Measurements from ENCODE around the gene PI4KB. TPM values are rescaled to one million over a fixed set of nuclear protein-coding genes. Genes with fewer than 3 reads are reported as not detected.

Gene PI4KB
- total RNA-seq, 1 experiment from 2014 or later: 45.1 TPM

GRCh38 chr1:151255381-151255780 lies 71.8 kb downstream of the PI4KB start (continued):
- TF ChIP-seq REST (IDR thresholded peaks at IDR 0.05; ENCODE audit: low read depth): no peak
- no peak for TF ChIP-seq FOSL1 (IDR thresholded peaks at IDR 0.05; ENCODE audit: low read depth)
- TF ChIP-seq SIN3A (IDR thresholded peaks at IDR 0.05; ENCODE audit: low read depth): no peak
- TF ChIP-seq CEBPB (IDR thresholded peaks at IDR 0.05; ENCODE audit: low read depth): no peak
- TF ChIP-seq RAD21 (IDR thresholded peaks at IDR 0.05; ENCODE audit: low read depth): no peak
- TF ChIP-seq CBX3 (IDR thresholded peaks at IDR 0.05; ENCODE audit: low read depth): no peak
- no peak for TF ChIP-seq SP1 (IDR thresholded peaks at IDR 0.05; ENCODE audit: low read depth)
- no peak for TF ChIP-seq POLR2A (IDR thresholded peaks at IDR 0.05; ENCODE audit: borderline replicate concordance, extremely low read depth, insufficient read depth, insufficient read length)
- TF ChIP-seq ELF1 (IDR thresholded peaks at IDR 0.05; ENCODE audit: borderline replicate concordance, low read depth): no peak

DNA sequence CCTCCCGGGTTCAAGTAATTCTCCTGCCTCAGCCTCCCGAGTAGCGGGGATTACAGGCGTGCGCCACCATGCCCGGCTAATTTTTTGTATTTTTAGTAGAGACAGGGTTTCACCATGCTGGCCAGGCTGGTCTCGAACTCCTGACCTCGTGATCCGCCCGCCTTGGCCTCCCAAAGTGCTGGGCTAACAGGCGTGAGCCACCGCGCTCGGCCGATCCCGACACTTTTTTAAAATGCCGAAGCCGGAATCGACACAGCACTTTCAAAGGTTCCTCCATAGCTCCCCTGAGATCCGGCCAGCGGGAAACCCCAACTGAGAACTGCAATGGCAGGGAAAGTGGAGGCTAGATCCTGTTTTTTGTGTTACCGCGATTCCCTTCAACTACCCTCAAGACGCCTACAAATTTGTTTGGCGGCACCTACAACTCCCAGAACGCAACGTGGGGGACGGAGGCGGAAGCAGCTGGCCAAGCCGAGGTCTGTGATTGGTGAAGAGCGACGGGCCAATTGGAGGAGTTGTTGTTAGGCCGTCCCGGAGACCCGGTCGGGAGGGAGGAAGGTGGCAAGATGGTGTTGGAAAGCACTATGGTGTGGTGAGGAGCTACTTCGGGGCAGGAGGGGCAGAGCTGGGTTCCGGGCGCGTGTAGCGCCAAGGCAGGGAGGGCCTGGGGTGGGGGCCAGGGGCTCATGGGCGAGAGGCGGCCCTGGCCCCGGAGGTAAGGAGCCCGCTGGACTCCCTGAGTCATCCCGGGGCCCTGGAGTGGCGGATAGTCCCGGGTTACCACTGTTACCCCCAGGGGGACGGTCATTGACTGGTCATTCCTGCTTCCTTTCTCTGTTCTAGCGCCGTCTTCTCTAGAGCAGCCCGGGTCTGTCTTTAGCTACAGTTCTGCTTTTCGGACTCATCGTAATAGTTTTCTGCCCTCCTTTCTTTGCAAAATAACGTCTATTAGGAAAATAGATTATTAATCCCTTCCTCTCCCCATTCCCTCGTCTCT lies 72.7 kb downstream of the PI4KB start, which contains the start of gene PSMD4:
Gene PSMD4, plus strand, starts transcription at position 518 of the 997 bp plus-strand sequence. Its CDS starts 49 bp downstream, at position 567.
- H3K9me2 ChIP-seq (ENCODE audit: insufficient read depth): no peaks in the 10 kb centered on the region
- peaks cover 49% of the 10 kb centered on the region for H3K79me2 ChIP-seq (ENCODE audit: insufficient read depth, low read length)
- ChIA-PET POLR2A (interaction anchor here (1.0 to 1.3 kb wide), 4 partner anchors 15 to 59 kb away, joined by 3 to 5 read pairs (median 4); partner anchors contain the start of gene ZNF687), RAD21 (ENCODE audit: low non-redundant PET in 1 of 2, low total read pairs in 2 of 2, uncharacterized antibody in 2 of 2, unreplicated experiment in 2 of 2) (interaction anchor here in 1 of 2 experiments (0.6 kb wide), 1 partner anchor 61 kb away, joined by 7 read pairs; no protein-coding TSS in a partner anchor), CTCF (interaction anchor here (0.8 to 1.0 kb wide), 2 partner anchors 58 to 59 kb away, joined by 3 read pairs; no protein-coding TSS in a partner anchor)
- no peaks in the 10 kb centered on the region; the same call in 1 of the 2 replicates for H4K20me1 ChIP-seq (ENCODE audit: insufficient read depth)
- H3K9ac ChIP-seq (ENCODE audit: low read length): peak within 1 kb of the TSS; percentile 94
- DNase-seq (ENCODE audit: low read depth, low spot score): peak; percentile 94
- peaks cover 3 to 8% of the 10 kb centered on the region in 2 experiments; a peak in 3 of 4 replicates for H3K36me3 ChIP-seq (ENCODE audit: control insufficient read depth in 1 of 2, insufficient read depth in 2 of 2, low read length in 2 of 2)
- TF ChIP-seq SIN3A (IDR thresholded peaks at IDR 0.05; ENCODE audit: low read depth): peak; percentile 83
- TF ChIP-seq POLR2AphosphoS5 (IDR thresholded peaks at IDR 0.05; ENCODE audit: low read depth, low read length): peak; percentile 97
- TF ChIP-seq, protein P1, sequence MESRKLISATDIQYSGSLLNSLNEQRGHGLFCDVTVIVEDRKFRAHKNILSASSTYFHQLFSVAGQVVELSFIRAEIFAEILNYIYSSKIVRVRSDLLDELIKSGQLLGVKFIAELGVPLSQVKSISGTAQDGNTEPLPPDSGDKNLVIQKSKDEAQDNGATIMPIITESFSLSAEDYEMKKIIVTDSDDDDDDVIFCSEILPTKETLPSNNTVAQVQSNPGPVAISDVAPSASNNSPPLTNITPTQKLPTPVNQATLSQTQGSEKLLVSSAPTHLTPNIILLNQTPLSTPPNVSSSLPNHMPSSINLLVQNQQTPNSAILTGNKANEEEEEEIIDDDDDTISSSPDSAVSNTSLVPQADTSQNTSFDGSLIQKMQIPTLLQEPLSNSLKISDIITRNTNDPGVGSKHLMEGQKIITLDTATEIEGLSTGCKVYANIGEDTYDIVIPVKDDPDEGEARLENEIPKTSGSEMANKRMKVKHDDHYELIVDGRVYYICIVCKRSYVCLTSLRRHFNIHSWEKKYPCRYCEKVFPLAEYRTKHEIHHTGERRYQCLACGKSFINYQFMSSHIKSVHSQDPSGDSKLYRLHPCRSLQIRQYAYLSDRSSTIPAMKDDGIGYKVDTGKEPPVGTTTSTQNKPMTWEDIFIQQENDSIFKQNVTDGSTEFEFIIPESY (IDR thresholded peaks at IDR 0.05; ENCODE audit: extremely low read depth, insufficient replicate concordance, low read length): no peak
- peak; percentile 83 for TF ChIP-seq YY1 (IDR thresholded peaks at IDR 0.05; ENCODE audit: extremely low read depth, insufficient replicate concordance, low read depth, low read length)
- TF ChIP-seq MAX (IDR thresholded peaks at IDR 0.05): peak; percentile 56
- no peak for TF ChIP-seq EGR1 (IDR thresholded peaks at IDR 0.05; ENCODE audit: low read depth)
- peak; percentile 88 for TF ChIP-seq ELF1 (IDR thresholded peaks at IDR 0.05; ENCODE audit: borderline replicate concordance, low read depth)
- TF ChIP-seq SP1 (IDR thresholded peaks at IDR 0.05; ENCODE audit: low read depth): peak; percentile 99
- TF ChIP-seq EZH2phosphoT487 (IDR thresholded peaks at IDR 0.05; ENCODE audit: borderline replicate concordance): no peak
- TF ChIP-seq POLR2A (IDR thresholded peaks at IDR 0.05; ENCODE audit: borderline replicate concordance, extremely low read depth, insufficient read depth, insufficient read length): peak; percentile 84
- peak; percentile 54; the same call in 1 of the 2 replicates for TF ChIP-seq ZFX (IDR thresholded peaks at IDR 0.05)
- no peak for TF ChIP-seq JUND (IDR thresholded peaks at IDR 0.05)
- peak within 1 kb of the TSS; percentile 97 for H3K4me2 ChIP-seq (ENCODE audit: low read length)
- no peaks in the 10 kb centered on the region for H3K9me3 ChIP-seq (ENCODE audit: control insufficient read depth in 1 of 2, insufficient read depth in 1 of 2, low read depth in 1 of 2, low read length in 2 of 2)
- H2AFZ ChIP-seq (ENCODE audit: low read depth, low read length, poor library complexity, severe bottlenecking): no peak within 1 kb of the TSS
- peak within 1 kb of the TSS; percentile 79 for H3K27ac ChIP-seq (ENCODE audit: low read depth, low read length)
- TSS peak; percentile 76 for BruUV-seq (replicated peaks)
- intact Hi-C loops (cut with micrococcal nuclease): no loop called here
- peaks cover 7 to 12% of the 10 kb centered on the region in 2 experiments; a peak in 3 of 4 replicates for H3K4me1 ChIP-seq (ENCODE audit: control insufficient read depth in 1 of 2, insufficient read depth in 2 of 2, low read length in 2 of 2)
- no peaks in the 10 kb centered on the region for H3K27me3 ChIP-seq (ENCODE audit: insufficient read depth, low read length)
- peak; percentile 88 for ATAC-seq
- peak within 1 kb of the TSS; percentile 84 to 98 for H3K4me3 ChIP-seq (replicated peaks in 1 of 2; ENCODE audit: low read depth in 1 of 2, low read length in 2 of 2)

All from HCT116 (cell line).